GM12878 (cell line): ENCODE measurements around the gene TSC2. TPM values are rescaled to one million over a fixed set of nuclear protein-coding genes. Genes with fewer than 3 reads are reported as not detected.

ENCODE experiments used
- ATAC-seq: fragments of 200-7000 bp; cut with Tn5 transposase; 3 replicates; pipeline ENCODE4 v1.9.1; 2020; ENCODE audit warnings: mild to moderate bottlenecking, moderate library complexity
- BruUV-seq: library from RNA; stranded (reverse); fragments of 400-500 nt; replicated peaks from 2 replicates; lab custom pipeline; 2021; lab: Mats Ljungman, UMichigan
- CTCF ChIA-PET: fragments of 300-600 bp; sonication (Branson Sonifier 250); formaldehyde crosslinking; extraction: SDS; loops from one replicate; lab custom pipeline; 2021; ENCODE audit warnings: inconsistent platforms; lab: Yijun Ruan, JAX
- POLR2A ChIA-PET: fragments of 350-600 bp; formaldehyde crosslinking; extraction: SDS; loops from one replicate; lab custom pipeline; 2021; ENCODE audit warnings: inconsistent platforms; lab: Charles Lee
- RAD21 ChIA-PET: fragments of 300-600 bp; sonication (Branson Sonifier 250); formaldehyde crosslinking; loops from one replicate; lab custom pipeline; 2023; ENCODE audit warnings: antibody characterized with exemption; ENCODE audit not compliant: unreplicated experiment; lab: Charles Lee
- SMC1A ChIA-PET: fragments of 300-600 bp; sonication (Branson Sonifier 250); formaldehyde crosslinking; loops from one replicate; lab custom pipeline; 2023; ENCODE audit not compliant: unreplicated experiment, uncharacterized antibody; lab: Charles Lee
- DNase-seq: peaks from one replicate; pipeline ENCODE4 v3.0.0-alpha.2; 2011; ENCODE audit warnings: low read depth, low spot score
- FAIRE-seq: peaks from 3 replicates; lab custom pipeline; 2011; peaks lifted over from hg19 to GRCh38; lab: Jason Lieb, UNC
- H2AFZ ChIP-seq: 2 replicates; pipeline ENCODE4 v1.6.0; 2011; ENCODE audit warnings: low read depth, low read length, control low read depth; ENCODE audit not compliant: control insufficient read depth
- H3K27ac ChIP-seq: 2 replicates; pipeline ENCODE4 v1.5.1; 2011; ENCODE audit warnings: control low read depth; ENCODE audit not compliant: control insufficient read depth, insufficient read depth
- H3K27me3 ChIP-seq, 2 experiments: replicated peaks in 1 of 2; 2 replicates each; pipeline versions ENCODE4 v1.6.0 to v1.6.1; 2011; ENCODE audit warnings: low read length in 1 of 2; ENCODE audit not compliant: control insufficient read depth in 2 of 2, insufficient read depth in 2 of 2
- H3K36me3 ChIP-seq, 2 experiments: 2 replicates each; pipeline ENCODE4 v1.5.1; 2011; ENCODE audit warnings: low read length in 1 of 2; ENCODE audit not compliant: control insufficient read depth in 2 of 2, insufficient read depth in 2 of 2
- H3K4me1 ChIP-seq: 2 replicates; pipeline ENCODE4 v1.6.1; 2011; ENCODE audit warnings: mild to moderate bottlenecking, low read length, moderate library complexity, mixed read lengths; ENCODE audit not compliant: control insufficient read depth, insufficient read depth
- H3K4me2 ChIP-seq: 2 replicates; pipeline ENCODE4 v1.6.0; 2011; ENCODE audit warnings: control low read depth; ENCODE audit not compliant: control insufficient read depth, insufficient read depth
- H3K4me3 ChIP-seq: fragments of 200-600 bp; sonication (generic); 2 replicates; pipeline ENCODE4 v1.5.1; 2016
- H3K79me2 ChIP-seq: 2 replicates; pipeline ENCODE4 v1.6.0; 2011; ENCODE audit warnings: low read length; ENCODE audit not compliant: control insufficient read depth, insufficient read depth
- H3K9ac ChIP-seq: 2 replicates; pipeline ENCODE4 v1.8.0; 2011; ENCODE audit warnings: low read length, control low read depth, mixed read lengths; ENCODE audit not compliant: control insufficient read depth, insufficient read depth
- H3K9me3 ChIP-seq: replicated peaks from 3 replicates; pipeline ENCODE4 v1.5.1; 2011; ENCODE audit warnings: mild to moderate bottlenecking, low read length; ENCODE audit not compliant: control insufficient read depth, insufficient read depth
- H4K20me1 ChIP-seq: 2 replicates; pipeline ENCODE4 v1.6.0; 2011; ENCODE audit not compliant: control insufficient read depth, insufficient read depth
- BMI1 ChIP-seq: fragments of 450-650 bp; IDR thresholded peaks from 2 replicates; pipeline ENCODE4 v1.6.1; 2016; ENCODE audit warnings: mild to moderate bottlenecking, moderate library complexity, borderline replicate concordance
- CEBPZ ChIP-seq: fragments of 150-350 bp; IDR thresholded peaks from 2 replicates; pipeline ENCODE4 v1.6.1; 2016; ENCODE audit warnings: low read depth, low read length
- EGR1 ChIP-seq, 2 experiments: IDR thresholded peaks; 1 replicate in 1 of 2; 2 replicates in 1 of 2; pipeline ENCODE4 v1.6.1; 2011 to 2012; ENCODE audit warnings: low read depth in 2 of 2, low read length in 2 of 2, borderline replicate concordance in 1 of 2, mild to moderate bottlenecking in 1 of 2, moderate library complexity in 1 of 2
- NBN ChIP-seq: fragments of 450-650 bp; IDR thresholded peaks from 2 replicates; pipeline ENCODE4 v1.6.1; 2016
- PAX8 ChIP-seq: fragments of 450-650 bp; IDR thresholded peaks from 2 replicates; pipeline ENCODE4 v1.6.1; 2017; ENCODE audit warnings: mild to moderate bottlenecking, moderate library complexity
- POU2F2 ChIP-seq: IDR thresholded peaks from 3 replicates; pipeline ENCODE4 v1.6.1; 2011; ENCODE audit warnings: low read depth, mild to moderate bottlenecking, low read length, borderline replicate concordance
- SREBF2 ChIP-seq: IDR thresholded peaks from 2 replicates; pipeline ENCODE4 v1.6.1; 2012; ENCODE audit warnings: mild to moderate bottlenecking, low read length
- STAT1 ChIP-seq: fragments of 450-650 bp; conservative IDR thresholded peaks from 2 replicates; pipeline ENCODE4 v1.6.1; 2014; ENCODE audit warnings: antibody characterized with exemption, mild to moderate bottlenecking
- WGBS: methylation state at CpG from one replicate; pipeline ENCODE4 v1.1.6; 2016; ENCODE audit warnings: low lambda C conversion rate; ENCODE audit not compliant: insufficient replicate concordance, insufficient coverage; ENCODE audit errors: missing lambda C conversion rate; 5-methylcytosine and 5-hydroxymethylcytosine counted together
- in situ Hi-C: fragments of 300-500 bp; cut with MboI; formaldehyde crosslinking; loops from 9 replicates; pipeline ENCODE4 v1.14.3; 2018; ENCODE audit warnings: mixed read lengths
- intact Hi-C: fragments of 100-400 bp; cut with micrococcal nuclease; formaldehyde crosslinking; loops from one replicate; pipeline ENCODE4 v1.14.2; 2022; ENCODE audit not compliant: unreplicated experiment
- polyA plus RNA-seq, 11 experiments: library from polyadenylated mRNA; depleted of rRNA in 4 of 11; unstranded in 6 of 11; stranded (reverse) in 5 of 11; fragments of >200 nt; fragmentation: Nextera tagmentation in 4 of 11; fragmentation: Illumina TruSeq in 1 of 11; extraction: Ambion mirVana in 4 of 11; extraction: Trizol in 1 of 11; gene quantifications; 1 replicate in 1 of 11; 2 replicates in 10 of 11; pipeline versions ENCODE4 v1.2.1 to v1.2.3, GENCODE V29; 2011 to 2016; ENCODE audit warnings: inconsistent platforms in 2 of 11, missing spikeins in 2 of 11, low read depth in 1 of 11
- total RNA-seq, 4 experiments: library from RNA; depleted of rRNA in 3 of 4; stranded (reverse); fragments of >200 nt in 3 of 4; fragmentation: Illumina TruSeq in 1 of 4; extraction: Trizol in 1 of 4; gene quantifications; 2 replicates each; pipeline versions ENCODE4 v1.2.1 to v1.2.3, GENCODE V29; 2013 to 2021

TSC2 gene
- total and polyA plus RNA-seq, 10 of the 15 experiments (the other 5 are each of a cell fraction or from before 2014, with no cell fraction given) = 1.6 to 77.0 (median 21.6) TPM

GRCh38 chr16:2028146-2028545 lies 19.6 kb upstream of the TSC2 start:
- CTCF ChIA-PET = no interaction called here

More at GRCh38 chr16:2028146-2028545, 19.6 kb upstream of the TSC2 start:
- ChIA-PET POLR2A (no interaction called here), SMC1A (interaction anchor here (0.9 kb wide), 1 partner anchor 112 kb away, joined by 4 read pairs; no protein-coding TSS in a partner anchor), RAD21 (no interaction called here)
- no TSS peak for BruUV-seq
- in situ Hi-C loops (no loop called here), intact Hi-C loops (no loop called here)
- no peak for TF ChIP-seq EGR1 (IDR thresholded peaks at IDR 0.05; ENCODE audit: borderline replicate concordance in 1 of 2, low read depth in 2 of 2, low read length in 2 of 2)
- no peak for TF ChIP-seq PAX8
- TF ChIP-seq SREBF2 = no peak
- TF ChIP-seq CEBPZ = no peak
- no peak for TF ChIP-seq NBN
- no peak for TF ChIP-seq BMI1
- no peak for TF ChIP-seq POU2F2
- no peak for TF ChIP-seq STAT1
- WGBS = 29% methylated on average over 3 of the region's 3 CpGs
- no peak overlapping the region for H3K4me2 ChIP-seq
- no peaks in the 10 kb centered on the region for H3K79me2 ChIP-seq
- FAIRE-seq (no peak), DNase-seq (no peak), ATAC-seq (no peak)
- peaks cover 5% of the 10 kb centered on the region; the same call in 1 of the 2 replicates for H4K20me1 ChIP-seq
- no peaks in the 10 kb centered on the region for H3K36me3 ChIP-seq
- H3K27ac ChIP-seq = no peak overlapping the region
- no peak overlapping the region for H3K4me3 ChIP-seq
- no peak overlapping the region for H2AFZ ChIP-seq
- H3K9me3 ChIP-seq = no peaks in the 10 kb centered on the region
- peaks cover 2% of the 10 kb centered on the region; the same call in 1 of the 2 replicates for H3K4me1 ChIP-seq
- H3K27me3 ChIP-seq = peaks cover 11 to 13% of the 10 kb centered on the region in 2 experiments
- H3K9ac ChIP-seq = no peak overlapping the region
